Liver (tissue), 9 donors: Measurements from ENCODE around the gene WIPF1. TPM values are rescaled to one million over a fixed set of nuclear protein-coding genes. Genes with fewer than 3 reads are reported as not detected.
A peak's percentile ranks its signal among the peaks of the same experiment; 100 is the strongest.

Source experiments
- DNase-seq: peaks from one replicate; pipeline ENCODE4 v3.0.0-alpha.2; 2017; ENCODE audit warnings: low spot score
- H3K27ac ChIP-seq, 2 donors: one replicate each; pipeline ENCODE4 v1.7.0; 2013; ENCODE audit warnings: inconsistent platforms in 2 of 2, low read length in 2 of 2, control low read depth in 1 of 2, low read depth in 1 of 2, mild to moderate bottlenecking in 1 of 2
- H3K27me3 ChIP-seq, 4 donors: one replicate each; pipeline versions ENCODE4 v1.6.1 to v1.7.0; 2013; ENCODE audit warnings: low read length in 3 of 4, inconsistent platforms in 1 of 4, mild to moderate bottlenecking in 1 of 4, moderate library complexity in 1 of 4; ENCODE audit not compliant: control insufficient read depth in 4 of 4, insufficient read depth in 4 of 4
- H3K36me3 ChIP-seq, 4 donors: one replicate each; pipeline versions ENCODE4 v1.6.1 to v1.7.0; 2013; ENCODE audit warnings: low read length in 3 of 4, mild to moderate bottlenecking in 3 of 4, low read depth in 1 of 4, moderate library complexity in 1 of 4; ENCODE audit not compliant: control insufficient read depth in 4 of 4, insufficient read depth in 3 of 4
- H3K4me1 ChIP-seq, 4 donors: one replicate each; pipeline versions ENCODE4 v1.6.1 to v1.7.0; 2013; ENCODE audit warnings: low read length in 3 of 4, mild to moderate bottlenecking in 3 of 4, moderate library complexity in 1 of 4; ENCODE audit not compliant: control insufficient read depth in 4 of 4, insufficient read depth in 4 of 4
- H3K4me3 ChIP-seq, 3 donors: one replicate each; pipeline versions ENCODE4 v1.6.1 to v1.7.0; 2013; ENCODE audit warnings: low read length in 3 of 3, control low read depth in 1 of 3, low read depth in 1 of 3, mild to moderate bottlenecking in 1 of 3
- H3K9ac ChIP-seq, 2 donors: one replicate each; pipeline ENCODE4 v1.7.0; 2013; ENCODE audit warnings: low read length in 2 of 2, mild to moderate bottlenecking in 2 of 2, moderate library complexity in 2 of 2, control low read depth in 1 of 2, low read depth in 1 of 2
- H3K9me3 ChIP-seq, 4 donors: one replicate each; pipeline versions ENCODE4 v1.6.1 to v1.7.0; 2013; ENCODE audit warnings: low read length in 3 of 4; ENCODE audit not compliant: control insufficient read depth in 4 of 4
- EGR1 ChIP-seq, 2 donors: IDR thresholded peaks; 2 replicates each; pipeline ENCODE4 v1.6.1; 2016 to 2018; ENCODE audit warnings: antibody characterized with exemption in 2 of 2, low read depth in 2 of 2
- FOXA1 ChIP-seq: IDR thresholded peaks from 2 replicates; pipeline ENCODE4 v1.6.1; 2016; ENCODE audit warnings: antibody characterized with exemption
- FOXA2 ChIP-seq: IDR thresholded peaks from 2 replicates; pipeline ENCODE4 v1.6.1; 2016; ENCODE audit warnings: antibody characterized with exemption
- GABPA ChIP-seq, 2 donors: IDR thresholded peaks in 1 of 2; conservative IDR thresholded peaks in 1 of 2; 2 replicates each; pipeline ENCODE4 v1.6.1; 2016; ENCODE audit warnings: antibody characterized with exemption in 2 of 2, mild to moderate bottlenecking in 1 of 2, moderate library complexity in 1 of 2
- HNF4A ChIP-seq, 2 donors: conservative IDR thresholded peaks; 2 replicates each; pipeline ENCODE4 v1.6.1; 2016; ENCODE audit warnings: antibody characterized with exemption in 2 of 2, mild to moderate bottlenecking in 2 of 2
- HNF4G ChIP-seq: IDR thresholded peaks from 2 replicates; pipeline ENCODE4 v1.6.1; 2016; ENCODE audit warnings: antibody characterized with exemption
- JUND ChIP-seq, 2 donors: IDR thresholded peaks; 2 replicates each; pipeline ENCODE4 v1.6.1; 2016; ENCODE audit warnings: antibody characterized with exemption in 2 of 2
- NR2F2 ChIP-seq: IDR thresholded peaks from 2 replicates; pipeline ENCODE4 v1.6.1; 2016; ENCODE audit warnings: antibody characterized with exemption
- RAD21 ChIP-seq, 2 donors: IDR thresholded peaks; 2 replicates each; pipeline ENCODE4 v1.6.1; 2016; ENCODE audit warnings: antibody characterized with exemption in 2 of 2, mild to moderate bottlenecking in 2 of 2
- RXRA ChIP-seq, 2 donors: IDR thresholded peaks; 2 replicates each; pipeline ENCODE4 v1.6.1; 2017 to 2018; ENCODE audit warnings: antibody characterized with exemption in 2 of 2, mild to moderate bottlenecking in 1 of 2
- SP1 ChIP-seq: IDR thresholded peaks from 2 replicates; pipeline ENCODE4 v1.6.1; 2018; ENCODE audit warnings: antibody characterized with exemption, mild to moderate bottlenecking
- TAF1 ChIP-seq: conservative IDR thresholded peaks from 2 replicates; pipeline ENCODE4 v1.6.1; 2016; ENCODE audit warnings: antibody characterized with exemption, mild to moderate bottlenecking
- YY1 ChIP-seq: IDR thresholded peaks from 2 replicates; pipeline ENCODE4 v1.6.1; 2016; ENCODE audit warnings: antibody characterized with exemption, mild to moderate bottlenecking
- WGBS: extraction: QIAGEN DNeasy Blood & Tissue Kit; methylation state at CpG from one replicate; pipeline ENCODE4 v1.1.7; 2013; 5-methylcytosine and 5-hydroxymethylcytosine counted together
- polyA plus RNA-seq, 2 donors: library from polyadenylated mRNA; stranded (reverse) in 1 of 2; unstranded in 1 of 2; fragments of 200-250 nt in 1 of 2; fragments of >200 nt in 1 of 2; fragmentation: Nextera tagmentation in 1 of 2; extraction: Ambion mirVana in 1 of 2; gene quantifications; one replicate each; pipeline versions ENCODE4 v1.2.1 to v1.2.3, GENCODE V29; 2013 to 2015
- total RNA-seq, 2 donors: library from RNA; depleted of rRNA; stranded (reverse); fragments of >200 nt; gene quantifications; one replicate each; pipeline ENCODE4 v1.2.3, GENCODE V29; 2014
- TF ChIP-seq, protein P1 (sequence below): IDR thresholded peaks from 2 replicates; pipeline ENCODE4 v1.6.1; 2016; ENCODE audit warnings: antibody characterized with exemption
- TF ChIP-seq, protein P2 (sequence below): IDR thresholded peaks from 2 replicates; pipeline ENCODE4 v1.6.1; 2016; ENCODE audit warnings: antibody characterized with exemption
- TF ChIP-seq, protein P3 (sequence below): IDR thresholded peaks from 2 replicates; pipeline ENCODE4 v1.6.1; 2016; ENCODE audit warnings: antibody characterized with exemption, mild to moderate bottlenecking
- TF ChIP-seq, protein P4 (sequence below): fragments of 150-350 bp; IDR thresholded peaks from 2 replicates; pipeline ENCODE4 v1.5.1; 2017; ENCODE audit warnings: improper control_type of control experiment, low read depth, low read length; ENCODE audit not compliant: missing input control
- TF ChIP-seq, protein P5 (sequence below): IDR thresholded peaks from 2 replicates; pipeline ENCODE4 v1.6.1; 2016; ENCODE audit warnings: antibody characterized with exemption
- donor health status: healthy.
- donor health status: healthy.
- donor health status: healthy.
- donor health status: healthy.
- donor health status: healthy.

Gene WIPF1
- total and polyA plus RNA-seq, 4 donors: 4.7 to 7.7 (median 6.3) TPM

DNA sequence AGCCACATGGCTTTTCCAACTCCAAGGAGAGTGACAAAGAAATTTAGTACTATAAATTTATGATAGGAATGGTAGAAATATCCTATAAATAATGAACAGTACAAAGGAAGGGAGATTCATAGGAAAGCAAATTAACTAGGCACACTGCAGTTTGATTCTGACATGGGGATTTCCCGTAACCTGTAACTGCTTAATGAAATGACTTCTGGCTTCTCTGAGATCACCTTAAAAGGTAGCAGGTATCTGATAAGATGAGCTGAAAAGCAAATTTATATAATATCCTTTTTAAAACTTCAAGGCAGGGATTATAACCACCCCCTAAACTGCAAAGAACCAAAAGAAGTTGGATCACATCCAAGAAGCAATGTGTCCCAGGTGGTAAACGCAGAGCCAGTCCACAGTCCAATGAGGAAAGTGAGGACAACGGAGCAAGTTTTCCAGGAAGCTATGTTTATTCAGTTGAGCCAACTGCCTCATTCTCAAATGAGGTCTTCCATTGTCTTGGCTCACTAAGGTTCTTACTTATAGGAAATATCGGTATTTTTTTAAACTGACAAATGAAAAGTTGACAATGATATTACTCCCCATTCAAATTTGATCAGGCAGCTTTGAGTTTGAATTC, 43.0 kb downstream of the WIPF1 start:
- Histone ChIP-seq H3K4me3 (no peak overlapping the region), H3K4me1 (peaks cover 0 to 8% (median 4%) of the 10 kb centered on the region in 4 donors), H3K27ac (no peak overlapping the region), H3K9me3 (no peaks in the 10 kb centered on the region), H3K27me3 (no peaks in the 10 kb centered on the region), H3K36me3 (peaks cover 0 to 2% (median 0%) of the 10 kb centered on the region in 4 donors), H3K9ac (no peak overlapping the region)
- TF ChIP-seq, protein P1, sequence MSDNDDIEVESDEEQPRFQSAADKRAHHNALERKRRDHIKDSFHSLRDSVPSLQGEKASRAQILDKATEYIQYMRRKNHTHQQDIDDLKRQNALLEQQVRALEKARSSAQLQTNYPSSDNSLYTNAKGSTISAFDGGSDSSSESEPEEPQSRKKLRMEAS: no peak
- TF ChIP-seq HNF4G: peak; percentile 41
- TF ChIP-seq HNF4A (conservative IDR thresholded peaks at IDR 0.05): peak; percentile 70 to 82
- TF ChIP-seq, protein P2, sequence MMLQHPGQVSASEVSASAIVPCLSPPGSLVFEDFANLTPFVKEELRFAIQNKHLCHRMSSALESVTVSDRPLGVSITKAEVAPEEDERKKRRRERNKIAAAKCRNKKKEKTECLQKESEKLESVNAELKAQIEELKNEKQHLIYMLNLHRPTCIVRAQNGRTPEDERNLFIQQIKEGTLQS: no peak
- TF ChIP-seq GABPA (IDR thresholded peaks at IDR 0.05 in 1 of 2, conservative IDR thresholded peaks at IDR 0.05 in 1 of 2): no peak
- TF ChIP-seq SP1: peak; percentile 63
- TF ChIP-seq FOXA1: no peak
- peak; percentile 24 to 25 for TF ChIP-seq RXRA (IDR thresholded peaks at IDR 0.05)
- no peak for TF ChIP-seq NR2F2
- WGBS: 45% methylated on average over 4 of the region's 4 CpGs
- DNase-seq: no peak

DNA sequence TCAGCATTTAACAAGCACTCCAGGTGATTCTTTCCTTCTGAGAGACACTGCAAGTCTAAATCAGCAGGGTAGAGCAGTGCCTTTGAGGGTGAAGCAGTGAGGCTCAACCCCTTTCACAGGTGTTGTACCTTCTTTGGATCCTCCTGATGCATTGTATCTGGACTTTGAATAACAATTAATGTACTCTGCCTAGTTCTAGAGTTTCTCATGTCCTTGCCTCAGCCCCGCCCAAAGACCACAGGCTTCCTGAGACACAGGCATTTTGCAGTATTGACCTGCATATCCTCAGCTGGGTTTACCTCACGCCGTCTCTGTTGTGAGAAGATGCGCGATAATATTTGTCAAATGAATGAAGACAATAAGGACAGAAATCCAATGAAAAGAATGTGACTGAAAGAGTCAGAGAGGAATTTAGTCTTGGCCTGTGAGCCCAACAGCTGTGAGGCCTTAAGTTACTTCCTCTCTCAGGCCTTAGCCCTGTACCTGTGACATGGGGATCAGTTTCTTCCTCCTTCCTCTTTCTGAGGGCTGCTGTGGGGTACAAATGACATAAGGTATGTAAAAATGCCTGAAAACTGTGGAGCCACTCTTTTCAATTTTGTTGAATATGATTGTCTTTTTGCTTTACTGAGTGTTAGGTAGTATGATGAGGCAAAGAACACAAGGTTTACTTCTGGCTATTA, 43.7 kb downstream of the WIPF1 start:
- Histone ChIP-seq H3K4me1 (peaks cover 0 to 8% (median 4%) of the 10 kb centered on the region in 4 donors), H3K4me3 (no peak overlapping the region), H3K36me3 (peaks cover 0 to 2% (median 0%) of the 10 kb centered on the region in 4 donors), H3K9me3 (no peaks in the 10 kb centered on the region), H3K27ac (no peak overlapping the region), H3K27me3 (no peaks in the 10 kb centered on the region), H3K9ac (no peak overlapping the region)
- TF ChIP-seq, protein P2: no peak
- TF ChIP-seq NR2F2 (no peak), JUND (IDR thresholded peaks at IDR 0.05) (no peak), HNF4G (no peak), RXRA (IDR thresholded peaks at IDR 0.05) (no peak), TAF1 (no peak), FOXA2 (no peak), EGR1 (IDR thresholded peaks at IDR 0.05; ENCODE audit: low read depth in 2 of 2) (no peak), YY1 (no peak), HNF4A (conservative IDR thresholded peaks at IDR 0.05) (no peak), SP1 (no peak), RAD21 (IDR thresholded peaks at IDR 0.05) (no peak), GABPA (IDR thresholded peaks at IDR 0.05 in 1 of 2, conservative IDR thresholded peaks at IDR 0.05 in 1 of 2) (no peak), FOXA1 (no peak)
- TF ChIP-seq, protein P3, sequence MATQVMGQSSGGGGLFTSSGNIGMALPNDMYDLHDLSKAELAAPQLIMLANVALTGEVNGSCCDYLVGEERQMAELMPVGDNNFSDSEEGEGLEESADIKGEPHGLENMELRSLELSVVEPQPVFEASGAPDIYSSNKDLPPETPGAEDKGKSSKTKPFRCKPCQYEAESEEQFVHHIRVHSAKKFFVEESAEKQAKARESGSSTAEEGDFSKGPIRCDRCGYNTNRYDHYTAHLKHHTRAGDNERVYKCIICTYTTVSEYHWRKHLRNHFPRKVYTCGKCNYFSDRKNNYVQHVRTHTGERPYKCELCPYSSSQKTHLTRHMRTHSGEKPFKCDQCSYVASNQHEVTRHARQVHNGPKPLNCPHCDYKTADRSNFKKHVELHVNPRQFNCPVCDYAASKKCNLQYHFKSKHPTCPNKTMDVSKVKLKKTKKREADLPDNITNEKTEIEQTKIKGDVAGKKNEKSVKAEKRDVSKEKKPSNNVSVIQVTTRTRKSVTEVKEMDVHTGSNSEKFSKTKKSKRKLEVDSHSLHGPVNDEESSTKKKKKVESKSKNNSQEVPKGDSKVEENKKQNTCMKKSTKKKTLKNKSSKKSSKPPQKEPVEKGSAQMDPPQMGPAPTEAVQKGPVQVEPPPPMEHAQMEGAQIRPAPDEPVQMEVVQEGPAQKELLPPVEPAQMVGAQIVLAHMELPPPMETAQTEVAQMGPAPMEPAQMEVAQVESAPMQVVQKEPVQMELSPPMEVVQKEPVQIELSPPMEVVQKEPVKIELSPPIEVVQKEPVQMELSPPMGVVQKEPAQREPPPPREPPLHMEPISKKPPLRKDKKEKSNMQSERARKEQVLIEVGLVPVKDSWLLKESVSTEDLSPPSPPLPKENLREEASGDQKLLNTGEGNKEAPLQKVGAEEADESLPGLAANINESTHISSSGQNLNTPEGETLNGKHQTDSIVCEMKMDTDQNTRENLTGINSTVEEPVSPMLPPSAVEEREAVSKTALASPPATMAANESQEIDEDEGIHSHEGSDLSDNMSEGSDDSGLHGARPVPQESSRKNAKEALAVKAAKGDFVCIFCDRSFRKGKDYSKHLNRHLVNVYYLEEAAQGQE: no peak
- TF ChIP-seq, protein P1: no peak
- TF ChIP-seq, protein P4, sequence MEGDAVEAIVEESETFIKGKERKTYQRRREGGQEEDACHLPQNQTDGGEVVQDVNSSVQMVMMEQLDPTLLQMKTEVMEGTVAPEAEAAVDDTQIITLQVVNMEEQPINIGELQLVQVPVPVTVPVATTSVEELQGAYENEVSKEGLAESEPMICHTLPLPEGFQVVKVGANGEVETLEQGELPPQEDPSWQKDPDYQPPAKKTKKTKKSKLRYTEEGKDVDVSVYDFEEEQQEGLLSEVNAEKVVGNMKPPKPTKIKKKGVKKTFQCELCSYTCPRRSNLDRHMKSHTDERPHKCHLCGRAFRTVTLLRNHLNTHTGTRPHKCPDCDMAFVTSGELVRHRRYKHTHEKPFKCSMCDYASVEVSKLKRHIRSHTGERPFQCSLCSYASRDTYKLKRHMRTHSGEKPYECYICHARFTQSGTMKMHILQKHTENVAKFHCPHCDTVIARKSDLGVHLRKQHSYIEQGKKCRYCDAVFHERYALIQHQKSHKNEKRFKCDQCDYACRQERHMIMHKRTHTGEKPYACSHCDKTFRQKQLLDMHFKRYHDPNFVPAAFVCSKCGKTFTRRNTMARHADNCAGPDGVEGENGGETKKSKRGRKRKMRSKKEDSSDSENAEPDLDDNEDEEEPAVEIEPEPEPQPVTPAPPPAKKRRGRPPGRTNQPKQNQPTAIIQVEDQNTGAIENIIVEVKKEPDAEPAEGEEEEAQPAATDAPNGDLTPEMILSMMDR: no peak
- TF ChIP-seq, protein P5, sequence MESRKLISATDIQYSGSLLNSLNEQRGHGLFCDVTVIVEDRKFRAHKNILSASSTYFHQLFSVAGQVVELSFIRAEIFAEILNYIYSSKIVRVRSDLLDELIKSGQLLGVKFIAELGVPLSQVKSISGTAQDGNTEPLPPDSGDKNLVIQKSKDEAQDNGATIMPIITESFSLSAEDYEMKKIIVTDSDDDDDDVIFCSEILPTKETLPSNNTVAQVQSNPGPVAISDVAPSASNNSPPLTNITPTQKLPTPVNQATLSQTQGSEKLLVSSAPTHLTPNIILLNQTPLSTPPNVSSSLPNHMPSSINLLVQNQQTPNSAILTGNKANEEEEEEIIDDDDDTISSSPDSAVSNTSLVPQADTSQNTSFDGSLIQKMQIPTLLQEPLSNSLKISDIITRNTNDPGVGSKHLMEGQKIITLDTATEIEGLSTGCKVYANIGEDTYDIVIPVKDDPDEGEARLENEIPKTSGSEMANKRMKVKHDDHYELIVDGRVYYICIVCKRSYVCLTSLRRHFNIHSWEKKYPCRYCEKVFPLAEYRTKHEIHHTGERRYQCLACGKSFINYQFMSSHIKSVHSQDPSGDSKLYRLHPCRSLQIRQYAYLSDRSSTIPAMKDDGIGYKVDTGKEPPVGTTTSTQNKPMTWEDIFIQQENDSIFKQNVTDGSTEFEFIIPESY: no peak
- no peak for DNase-seq
- WGBS: 80% methylated on average over 5 of the region's 5 CpGs
